HepG2 (cell line): ENCODE measurements around the gene ZNF821. TPM values are rescaled to one million over a fixed set of nuclear protein-coding genes. Genes with fewer than 3 reads are reported as not detected.

Source experiments
- ARID2 ChIP-seq: sonication (generic); formaldehyde crosslinking; IDR thresholded peaks from 2 replicates; pipeline ENCODE4 v1.8.1; 2022; ENCODE audit warnings: mild to moderate bottlenecking, missing genetic modification reagents, borderline replicate concordance
- FOXP4 ChIP-seq: sonication (generic); formaldehyde crosslinking; IDR thresholded peaks from 2 replicates; pipeline ENCODE4 v1.4.0; 2020; ENCODE audit warnings: missing genetic modification reagents
- HCFC1 ChIP-seq: fragments of 150-350 bp; IDR thresholded peaks from 2 replicates; pipeline ENCODE4 v1.6.1; 2014; ENCODE audit warnings: low read depth, low read length
- IRF2 ChIP-seq: IDR thresholded peaks from 2 replicates; pipeline ENCODE4 v1.6.1; 2018; ENCODE audit warnings: missing genetic modification reagents, missing compliant biosample characterization
- KMT2B ChIP-seq: IDR thresholded peaks from 2 replicates; pipeline ENCODE4 v1.6.1; 2016; ENCODE audit warnings: missing genetic modification reagents, missing compliant biosample characterization
- NFIB ChIP-seq: sonication (generic); formaldehyde crosslinking; IDR thresholded peaks from 2 replicates; pipeline ENCODE4 v1.9.0; 2021; ENCODE audit warnings: missing genetic modification reagents, mild to moderate bottlenecking, borderline replicate concordance
- POLR2AphosphoS5 ChIP-seq: IDR thresholded peaks from 2 replicates; pipeline ENCODE4 v1.6.1; 2012; ENCODE audit warnings: low read depth, low read length
- RELA ChIP-seq: sonication (generic); formaldehyde crosslinking; IDR thresholded peaks from 2 replicates; pipeline ENCODE4 v1.4.0; 2020; ENCODE audit warnings: missing genetic modification reagents
- RFX1 ChIP-seq: fragments of 450-650 bp; IDR thresholded peaks from 2 replicates; pipeline ENCODE4 v1.6.1; 2017
- SMC3 ChIP-seq: IDR thresholded peaks from 2 replicates; pipeline ENCODE4 v1.6.1; 2011; ENCODE audit warnings: low read length, improper control_type of control experiment
- SUZ12 ChIP-seq: fragments of 150-350 bp; IDR thresholded peaks from 2 replicates; pipeline ENCODE4 v1.6.1; 2014; ENCODE audit warnings: low read depth, low read length
- YEATS2 ChIP-seq: sonication (generic); formaldehyde crosslinking; IDR thresholded peaks from 2 replicates; pipeline ENCODE4 v1.4.0; 2020; ENCODE audit warnings: missing genetic modification reagents, borderline replicate concordance
- ZBTB2 ChIP-seq: sonication (generic); formaldehyde crosslinking; IDR thresholded peaks from 2 replicates; pipeline ENCODE4 v1.8.0; 2022; ENCODE audit warnings: low read depth, missing genetic modification reagents
- ZNF101 ChIP-seq: sonication (generic); formaldehyde crosslinking; IDR thresholded peaks from 2 replicates; pipeline ENCODE4 v1.4.0; 2020; ENCODE audit warnings: mild to moderate bottlenecking, low read depth, missing genetic modification reagents, borderline replicate concordance
- ZNF224 ChIP-seq: sonication (generic); formaldehyde crosslinking; IDR thresholded peaks from 2 replicates; pipeline ENCODE4 v1.5.0; 2020; ENCODE audit warnings: mild to moderate bottlenecking, missing genetic modification reagents
- ZNF263 ChIP-seq: sonication (generic); formaldehyde crosslinking; IDR thresholded peaks from 2 replicates; pipeline ENCODE4 v1.4.0; 2020; ENCODE audit warnings: missing genetic modification reagents
- ZNF598 ChIP-seq: sonication (generic); formaldehyde crosslinking; IDR thresholded peaks from 2 replicates; pipeline ENCODE4 v1.5.1; 2020; ENCODE audit warnings: mild to moderate bottlenecking, missing genetic modification reagents, borderline replicate concordance
- polyA plus RNA-seq, 8 experiments: library from polyadenylated mRNA; depleted of rRNA in 3 of 8; stranded (reverse) in 7 of 8; unstranded in 1 of 8; fragments of >200 nt; fragmentation: Illumina TruSeq in 4 of 8; extraction: Trizol in 4 of 8; gene quantifications; 2 replicates each; pipeline versions ENCODE4 v1.2.1 to v1.2.3, GENCODE V29; 2011 to 2016; ENCODE audit warnings: low read depth in 4 of 8, missing spikeins in 1 of 8, mixed read lengths in 1 of 8; ENCODE audit not compliant: insufficient read depth in 1 of 8
- total RNA-seq, 5 experiments: library from RNA; depleted of rRNA; stranded (reverse); fragments of >200 nt; fragmentation: Illumina TruSeq; extraction: Trizol; gene quantifications; 2 replicates each; pipeline ENCODE4 v1.2.3, GENCODE V29; 2016; ENCODE audit warnings: low read depth in 1 of 5
- TF ChIP-seq, protein P1 (sequence below): fragments of 450-650 bp; IDR thresholded peaks from 2 replicates; pipeline ENCODE4 v1.6.1; 2017; ENCODE audit warnings: mild to moderate bottlenecking
- TF ChIP-seq, protein P2 (sequence below): sonication (generic); formaldehyde crosslinking; IDR thresholded peaks from 2 replicates; pipeline ENCODE4 v1.5.0; 2020; ENCODE audit warnings: missing genetic modification reagents, mild to moderate bottlenecking, borderline replicate concordance
- TF ChIP-seq, protein P3 (sequence below): sonication (generic); formaldehyde crosslinking; IDR thresholded peaks from 2 replicates; pipeline ENCODE4 v1.9.0; 2021; ENCODE audit warnings: missing genetic modification reagents, mild to moderate bottlenecking, borderline replicate concordance

ZNF821 gene
- total and polyA plus RNA-seq, 2 of the 13 experiments (the other 11 are each of a cell fraction or from before 2014, with no cell fraction given) = 7.0 to 9.1 TPM

DNA sequence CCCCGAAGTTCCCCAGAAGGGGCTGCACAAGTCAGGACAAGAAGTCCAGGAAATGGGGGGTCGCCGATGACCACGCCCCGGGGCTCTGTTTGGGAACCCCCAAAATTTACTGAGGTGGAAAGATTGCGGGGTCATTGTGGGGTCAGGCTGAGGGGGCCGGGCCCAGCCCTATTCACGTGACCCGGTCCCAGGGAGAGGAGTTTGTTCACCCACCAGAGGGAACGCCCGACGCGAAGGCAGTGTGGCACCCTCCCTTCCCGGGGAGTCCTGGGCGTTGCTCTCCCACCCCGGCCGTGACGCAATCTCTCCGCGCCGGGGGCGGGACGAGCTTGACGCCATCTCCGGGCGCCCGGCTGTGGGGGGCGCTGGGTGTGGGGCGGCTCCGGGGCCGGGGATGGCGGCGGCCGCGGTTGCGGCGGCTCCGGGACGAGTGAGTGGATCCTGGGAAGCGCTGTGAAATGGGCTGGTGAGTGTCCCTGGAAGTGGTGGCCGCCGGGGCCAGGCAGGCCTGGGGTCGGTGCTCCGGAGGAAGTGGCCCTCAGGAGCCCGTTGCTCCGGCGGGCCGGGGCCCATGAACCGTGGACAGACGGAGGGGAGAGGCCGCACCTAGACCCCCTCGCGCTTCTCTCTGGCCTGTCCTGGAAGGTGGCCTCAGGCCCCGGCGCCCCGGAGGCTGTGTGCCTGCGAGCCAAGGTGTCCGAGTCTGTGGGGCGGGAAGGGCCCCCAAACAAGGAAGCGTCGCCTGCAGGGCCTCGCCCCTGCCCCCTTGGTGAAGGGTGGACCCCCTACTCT is 38.1 kb downstream of the ZNF821 start, which contains the start of gene ATXN1L (continued):
- no peak for TF ChIP-seq NFIB (CRISPR knock-in tag)
- TF ChIP-seq ZBTB2 (CRISPR knock-in tag) = peak; percentile 37; the same call in 1 of the 2 replicates
- TF ChIP-seq SUZ12 = no peak
- TF ChIP-seq, protein P1, sequence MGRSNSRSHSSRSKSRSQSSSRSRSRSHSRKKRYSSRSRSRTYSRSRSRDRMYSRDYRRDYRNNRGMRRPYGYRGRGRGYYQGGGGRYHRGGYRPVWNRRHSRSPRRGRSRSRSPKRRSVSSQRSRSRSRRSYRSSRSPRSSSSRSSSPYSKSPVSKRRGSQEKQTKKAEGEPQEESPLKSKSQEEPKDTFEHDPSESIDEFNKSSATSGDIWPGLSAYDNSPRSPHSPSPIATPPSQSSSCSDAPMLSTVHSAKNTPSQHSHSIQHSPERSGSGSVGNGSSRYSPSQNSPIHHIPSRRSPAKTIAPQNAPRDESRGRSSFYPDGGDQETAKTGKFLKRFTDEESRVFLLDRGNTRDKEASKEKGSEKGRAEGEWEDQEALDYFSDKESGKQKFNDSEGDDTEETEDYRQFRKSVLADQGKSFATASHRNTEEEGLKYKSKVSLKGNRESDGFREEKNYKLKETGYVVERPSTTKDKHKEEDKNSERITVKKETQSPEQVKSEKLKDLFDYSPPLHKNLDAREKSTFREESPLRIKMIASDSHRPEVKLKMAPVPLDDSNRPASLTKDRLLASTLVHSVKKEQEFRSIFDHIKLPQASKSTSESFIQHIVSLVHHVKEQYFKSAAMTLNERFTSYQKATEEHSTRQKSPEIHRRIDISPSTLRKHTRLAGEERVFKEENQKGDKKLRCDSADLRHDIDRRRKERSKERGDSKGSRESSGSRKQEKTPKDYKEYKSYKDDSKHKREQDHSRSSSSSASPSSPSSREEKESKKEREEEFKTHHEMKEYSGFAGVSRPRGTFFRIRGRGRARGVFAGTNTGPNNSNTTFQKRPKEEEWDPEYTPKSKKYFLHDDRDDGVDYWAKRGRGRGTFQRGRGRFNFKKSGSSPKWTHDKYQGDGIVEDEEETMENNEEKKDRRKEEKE = no peak
- TF ChIP-seq ZNF101 (CRISPR knock-in tag) = no peak
- TF ChIP-seq ZNF598 = no peak; the same call in 1 of the 2 replicates
- TF ChIP-seq FOXP4 (CRISPR knock-in tag) = peak; percentile 61; the same call in 1 of the 2 replicates
- peak; percentile 97 for TF ChIP-seq POLR2AphosphoS5
- TF ChIP-seq, protein P2, sequence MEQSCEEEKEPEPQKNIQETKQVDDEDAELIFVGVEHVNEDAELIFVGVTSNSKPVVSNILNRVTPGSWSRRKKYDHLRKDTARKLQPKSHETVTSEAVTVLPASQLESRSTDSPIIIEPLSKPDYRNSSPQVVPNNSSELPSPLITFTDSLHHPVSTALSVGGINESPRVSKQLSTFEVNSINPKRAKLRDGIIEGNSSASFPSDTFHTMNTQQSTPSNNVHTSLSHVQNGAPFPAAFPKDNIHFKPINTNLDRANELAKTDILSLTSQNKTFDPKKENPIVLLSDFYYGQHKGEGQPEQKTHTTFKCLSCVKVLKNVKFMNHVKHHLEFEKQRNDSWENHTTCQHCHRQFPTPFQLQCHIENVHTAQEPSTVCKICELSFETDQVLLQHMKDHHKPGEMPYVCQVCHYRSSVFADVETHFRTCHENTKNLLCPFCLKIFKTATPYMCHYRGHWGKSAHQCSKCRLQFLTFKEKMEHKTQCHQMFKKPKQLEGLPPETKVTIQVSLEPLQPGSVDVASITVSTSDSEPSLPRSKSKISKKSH (CRISPR knock-in tag) = peak; percentile 13
- TF ChIP-seq IRF2 = peak; percentile 84
- TF ChIP-seq RELA (CRISPR knock-in tag) = peak; percentile 56; the same call in 1 of the 2 replicates
- TF ChIP-seq KMT2B (CRISPR knock-in tag) = peak; percentile 98
- TF ChIP-seq ARID2 (CRISPR knock-in tag) = peak; percentile 95; the same call in 1 of the 2 replicates
- peak; percentile 13; the same call in 1 of the 2 replicates for TF ChIP-seq ZNF263 (CRISPR knock-in tag)
- TF ChIP-seq, protein P3, sequence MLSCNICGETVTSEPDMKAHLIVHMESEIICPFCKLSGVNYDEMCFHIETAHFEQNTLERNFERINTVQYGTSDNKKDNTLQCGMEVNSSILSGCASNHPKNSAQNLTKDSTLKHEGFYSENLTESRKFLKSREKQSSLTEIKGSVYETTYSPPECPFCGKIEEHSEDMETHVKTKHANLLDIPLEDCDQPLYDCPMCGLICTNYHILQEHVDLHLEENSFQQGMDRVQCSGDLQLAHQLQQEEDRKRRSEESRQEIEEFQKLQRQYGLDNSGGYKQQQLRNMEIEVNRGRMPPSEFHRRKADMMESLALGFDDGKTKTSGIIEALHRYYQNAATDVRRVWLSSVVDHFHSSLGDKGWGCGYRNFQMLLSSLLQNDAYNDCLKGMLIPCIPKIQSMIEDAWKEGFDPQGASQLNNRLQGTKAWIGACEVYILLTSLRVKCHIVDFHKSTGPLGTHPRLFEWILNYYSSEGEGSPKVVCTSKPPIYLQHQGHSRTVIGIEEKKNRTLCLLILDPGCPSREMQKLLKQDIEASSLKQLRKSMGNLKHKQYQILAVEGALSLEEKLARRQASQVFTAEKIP (CRISPR knock-in tag) = no peak
- peak; percentile 85 for TF ChIP-seq HCFC1
- TF ChIP-seq ZNF224 (CRISPR knock-in tag) = peak; percentile 78; the same call in 1 of the 2 replicates
- TF ChIP-seq RFX1 = no peak
- TF ChIP-seq YEATS2 (CRISPR knock-in tag) = peak; percentile 90
- no peak for TF ChIP-seq SMC3
